GM12801 (cell line): ENCODE measurements around the gene OVAAL.

Source experiments
- CTCF ChIP-seq: IDR thresholded peaks from one replicate; pipeline ENCODE4 v1.5.1; 2011; ENCODE audit warnings: control low read depth; ENCODE audit not compliant: insufficient read length; ENCODE audit errors: extremely low read depth

Gene OVAAL

DNA sequence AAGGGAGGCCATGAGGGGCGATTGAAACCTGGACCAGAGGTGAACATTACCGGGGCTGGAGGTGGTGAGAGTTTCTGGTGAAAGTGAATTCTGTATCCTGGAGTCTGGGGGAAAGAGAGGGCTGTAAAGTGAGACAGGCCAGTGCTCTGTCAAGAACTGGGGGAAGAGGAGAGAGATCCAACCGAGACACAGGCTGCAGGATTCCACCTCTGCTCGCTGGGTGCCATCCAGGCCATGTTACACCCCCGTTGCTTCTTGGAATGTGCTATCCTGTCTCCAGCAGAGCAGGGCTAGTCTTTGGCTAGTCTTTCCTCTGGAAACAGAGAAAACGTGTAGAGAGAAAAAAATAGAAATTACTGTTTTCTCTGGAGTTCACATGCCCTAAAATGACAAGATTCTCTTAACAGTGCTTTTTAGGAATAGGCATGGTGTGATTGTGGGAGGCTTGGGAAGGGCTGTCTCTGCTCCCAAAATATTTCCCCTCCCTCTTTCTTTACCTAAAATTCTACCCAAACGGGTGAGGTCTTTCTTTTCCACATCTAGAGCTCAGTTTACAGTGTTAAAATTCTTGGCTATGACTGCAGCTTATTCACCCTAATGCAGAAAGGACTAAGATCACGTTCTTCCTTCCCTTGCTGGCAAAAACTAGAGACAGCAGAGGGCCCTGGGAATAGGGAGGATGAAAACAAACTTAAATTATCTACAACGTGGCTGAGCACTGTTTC is 16.5 kb upstream of the OVAAL start:
- TF ChIP-seq CTCF: no peak

DNA sequence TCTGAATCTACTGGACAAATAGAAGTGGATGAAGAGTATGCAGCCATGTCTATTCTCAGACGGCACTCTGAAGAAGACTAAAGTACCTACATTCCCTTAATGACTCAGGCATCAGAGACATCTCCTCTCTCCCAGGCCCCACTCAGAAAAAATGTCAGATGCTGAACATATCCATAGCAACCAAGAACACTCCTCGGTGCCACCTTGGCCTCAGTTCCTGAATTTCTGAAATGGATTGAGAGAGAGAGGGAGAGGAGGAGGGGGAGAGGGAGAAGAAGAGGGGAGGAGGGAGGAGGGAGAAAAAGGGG is 16.0 kb upstream of the OVAAL start:
- no peak for TF ChIP-seq CTCF

DNA sequence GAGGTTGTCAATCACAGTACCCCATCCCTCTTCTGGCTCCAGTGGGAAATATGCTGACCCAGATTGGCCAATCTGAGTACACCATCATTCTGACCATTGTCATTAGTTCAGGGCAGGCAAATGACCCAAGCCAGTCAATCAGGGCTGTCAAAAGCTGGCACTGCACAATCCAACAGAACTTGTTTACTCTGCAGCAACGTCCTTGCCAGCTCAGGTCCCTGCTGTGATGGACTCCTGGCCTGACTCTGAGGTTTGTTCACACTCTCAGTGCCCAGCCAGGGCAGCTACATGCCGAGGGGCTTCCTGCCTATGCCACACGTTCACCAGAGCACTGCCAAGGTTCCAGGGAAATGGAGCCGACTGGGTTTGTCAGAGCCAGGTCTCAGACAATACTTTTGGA is 14.7 kb upstream of the OVAAL start:
- no peak for TF ChIP-seq CTCF

DNA sequence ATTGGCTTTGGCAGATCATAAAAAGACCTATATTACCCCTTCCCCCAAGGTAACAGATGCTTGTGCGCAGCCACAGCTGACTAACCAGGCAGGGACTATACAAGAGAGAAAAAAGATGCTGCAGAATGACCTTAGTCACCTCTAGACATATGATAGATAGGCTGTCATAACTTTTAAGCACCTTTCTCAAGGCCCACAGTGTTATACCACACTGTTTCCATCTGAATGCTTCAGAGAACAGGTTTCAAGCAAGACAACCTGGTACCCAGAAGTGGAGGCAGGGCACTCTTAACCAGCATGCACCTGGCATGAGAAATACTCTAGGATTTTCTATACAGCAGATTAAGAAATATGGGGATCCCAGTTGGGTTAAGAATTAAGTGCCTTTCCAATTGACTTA is 12.8 kb upstream of the OVAAL start:
- TF ChIP-seq CTCF: no peak

DNA sequence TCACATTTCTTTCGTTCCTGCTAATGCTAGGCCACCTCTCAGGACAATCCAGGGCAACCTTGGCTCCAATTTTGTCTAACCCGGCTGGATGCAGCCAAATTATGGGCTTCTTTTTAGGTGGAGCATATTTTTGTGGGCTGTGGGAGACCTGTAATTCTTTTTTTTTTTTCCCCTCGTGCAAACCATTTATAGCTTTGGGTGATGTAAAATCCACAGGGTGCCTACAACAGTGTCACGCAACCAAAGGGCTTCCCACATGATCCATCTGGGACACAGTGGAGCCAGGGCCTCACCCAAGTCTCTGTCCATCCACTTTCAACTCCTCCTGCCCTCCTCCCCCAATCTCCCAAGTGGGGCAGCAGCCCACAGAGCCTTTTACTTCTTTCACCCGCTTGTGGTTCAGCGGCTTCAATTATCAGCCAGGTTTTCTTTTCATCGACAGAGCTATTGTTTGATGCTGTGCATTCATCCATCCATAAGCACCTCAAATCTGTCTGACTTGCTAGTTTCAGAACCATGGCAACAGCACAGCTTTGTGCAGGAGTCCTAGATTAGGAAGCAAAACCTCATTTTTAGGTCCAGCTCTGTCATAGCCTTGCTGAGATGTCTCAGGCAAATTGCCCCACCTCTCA is 10.0 kb upstream of the OVAAL start:
- no peak for TF ChIP-seq CTCF

DNA sequence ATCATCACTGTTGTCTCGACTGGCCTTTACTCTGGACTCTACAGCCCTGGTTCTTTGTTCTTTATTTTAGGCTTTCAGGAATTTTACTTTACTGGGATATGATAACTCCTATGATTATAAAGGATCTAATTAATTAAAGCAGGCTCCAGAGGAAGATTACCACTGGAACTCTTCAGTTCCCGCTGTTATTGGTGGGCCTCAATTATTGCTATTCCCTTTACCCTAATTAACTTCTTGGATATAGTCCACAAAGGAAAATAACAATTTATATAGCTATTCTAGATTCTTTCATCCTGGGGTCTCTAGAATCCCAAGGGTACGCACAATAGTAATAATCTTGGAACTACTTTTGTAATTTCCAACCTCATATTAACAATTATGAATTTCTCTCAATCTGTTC is 8.5 kb upstream of the OVAAL start:
- no peak for TF ChIP-seq CTCF

- TF ChIP-seq CTCF: no peak
Measured at GRCh38 chr1:180551997-180552396, 6.8 kb upstream of the OVAAL start.
